Dedifferentiated amniotic fluid mesenchymal stem cell (primary cell): ENCODE data around the gene NAALADL2.
A peak's percentile ranks its signal among the peaks of the same experiment; 100 is the strongest.

ENCODE experiments used
- DNase-seq: peaks from one replicate; pipeline ENCODE4 v3.0.0-alpha.2; 2016; ENCODE audit errors: extremely low spot score

The NAALADL2 gene

GRCh38 chr3:175308097-175308496 lies 449.0 kb downstream of the NAALADL2 start:
- no peak for DNase-seq

DNA sequence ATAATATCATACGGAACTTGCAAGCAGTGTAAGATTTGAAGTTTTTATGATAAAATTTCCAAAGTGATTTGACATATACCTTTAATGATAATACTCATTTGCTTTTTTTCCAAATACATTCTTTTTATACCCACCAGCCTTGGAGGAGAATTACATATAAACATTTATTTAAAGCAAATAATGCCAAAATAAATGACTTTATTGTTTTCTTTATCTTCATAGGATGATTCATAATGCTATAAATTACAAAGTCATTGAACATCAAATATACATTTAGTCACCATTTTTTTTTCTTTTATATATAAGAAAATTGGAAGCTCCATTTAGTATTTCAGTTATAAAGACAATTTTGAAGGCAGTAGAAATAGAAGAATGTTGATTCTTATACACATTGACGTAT lies 450.9 kb downstream of the NAALADL2 start:
- no peak for DNase-seq

- no peak for DNase-seq
Measured at GRCh38 chr3:175311404-175311803, 452.3 kb downstream of the NAALADL2 start.

- DNase-seq, result no peak
Measured at GRCh38 chr3:175311946-175312345, 452.8 kb downstream of the NAALADL2 start.

DNA sequence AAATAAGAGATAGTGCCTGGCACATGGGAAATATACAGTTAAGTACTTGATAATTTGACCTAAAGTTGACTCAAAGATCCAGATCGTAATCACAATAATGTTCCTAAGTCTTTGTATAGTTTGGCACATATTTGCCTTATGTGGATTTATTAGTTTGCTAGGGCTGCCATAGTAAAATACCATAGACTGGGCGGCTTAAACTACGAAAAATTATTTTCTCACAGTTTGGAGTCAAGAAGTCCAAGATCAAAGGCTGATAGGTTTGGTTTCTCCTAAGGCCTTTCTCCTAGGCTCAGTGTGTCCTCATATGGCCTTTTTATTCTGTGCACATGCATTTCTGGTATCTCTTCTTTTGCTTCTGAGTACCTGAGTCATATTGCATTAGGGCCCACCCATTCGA lies 453.7 kb downstream of the NAALADL2 start:
- no peak for DNase-seq

- DNase-seq, result no peak
Measured at GRCh38 chr3:175316799-175317198, 457.7 kb downstream of the NAALADL2 start.

- no peak for DNase-seq
Measured at GRCh38 chr3:175325440-175325839, 466.3 kb downstream of the NAALADL2 start.

DNA sequence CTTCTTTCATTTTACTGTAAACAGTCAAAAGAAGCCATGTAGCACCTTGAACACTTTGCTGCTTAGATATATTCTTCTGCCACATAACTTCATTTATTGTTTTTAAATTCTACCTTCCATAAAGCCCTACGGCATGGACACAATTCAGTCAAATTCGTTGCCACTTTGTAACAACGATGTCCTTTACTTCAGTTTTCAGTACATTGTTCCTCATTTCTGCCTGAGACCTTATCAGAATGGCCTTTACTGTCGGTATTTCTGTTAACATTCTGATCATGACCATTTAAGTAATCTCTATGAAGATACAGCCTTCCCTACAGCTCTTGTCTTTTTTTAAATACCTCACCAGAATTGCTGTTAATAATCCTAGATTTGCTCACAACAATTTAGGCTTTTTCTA lies 466.9 kb downstream of the NAALADL2 start:
- DNase-seq, result no peak

DNA sequence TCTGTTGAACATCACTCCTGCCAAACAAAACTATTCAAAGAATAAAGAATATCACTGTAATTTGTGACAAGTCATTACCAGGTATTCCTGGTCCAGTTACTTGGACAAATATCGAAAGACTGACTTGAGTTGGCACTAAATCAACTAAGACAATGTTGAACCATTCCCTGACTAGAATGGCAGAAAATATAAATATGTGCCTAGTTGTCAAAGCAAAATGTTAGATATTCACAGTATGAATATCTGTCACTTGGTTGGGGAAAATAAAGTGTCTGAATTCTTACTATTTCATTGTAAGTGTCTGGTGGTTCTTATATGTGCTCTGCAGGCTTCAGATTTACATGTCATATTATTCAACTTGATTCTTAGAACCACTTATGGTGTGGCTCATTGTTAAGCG lies 470.2 kb downstream of the NAALADL2 start:
- DNase-seq, result no peak

DNA sequence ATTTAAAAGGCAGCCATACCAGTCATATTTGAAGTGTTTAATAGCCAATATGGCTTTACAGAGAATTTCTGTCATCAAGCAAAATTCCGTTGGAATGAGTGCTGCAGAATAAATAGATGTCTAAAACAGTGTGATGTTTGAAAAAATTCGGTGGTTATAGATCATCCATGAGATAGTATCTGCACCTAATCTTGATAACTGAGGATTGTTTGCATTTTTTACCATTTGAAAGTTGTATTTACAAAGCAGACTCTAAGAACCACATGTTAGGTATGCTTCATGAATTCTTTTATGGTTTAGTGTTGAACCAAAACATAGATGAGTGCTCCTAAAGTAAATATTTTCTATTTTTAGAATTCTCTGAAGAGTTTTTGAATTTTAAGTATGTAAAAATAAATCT lies 476.1 kb downstream of the NAALADL2 start:
- peak; percentile 49 for DNase-seq

GRCh38 chr3:175336406-175337133 lies 477.4 kb downstream of the NAALADL2 start:
- no peak for DNase-seq

DNA sequence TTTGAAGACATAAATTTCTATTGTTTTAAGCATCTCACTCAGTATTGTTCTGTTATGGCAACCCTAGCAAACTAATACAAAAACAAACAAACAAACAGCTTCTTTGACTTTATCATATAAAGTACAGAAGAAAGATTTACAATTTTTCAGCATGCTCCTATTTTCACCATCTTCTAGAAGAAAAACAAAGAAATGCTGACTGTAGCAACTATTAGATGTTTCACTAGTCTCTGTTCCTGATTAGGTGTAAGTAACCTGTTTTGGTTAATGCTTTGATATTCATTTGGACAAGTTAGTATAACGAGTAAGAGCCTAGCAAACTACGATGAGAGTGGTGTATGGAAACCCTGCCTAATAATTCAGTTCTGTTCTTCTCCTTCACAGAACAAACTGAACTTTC lies 478.5 kb downstream of the NAALADL2 start:
- DNase-seq, result no peak

DNA sequence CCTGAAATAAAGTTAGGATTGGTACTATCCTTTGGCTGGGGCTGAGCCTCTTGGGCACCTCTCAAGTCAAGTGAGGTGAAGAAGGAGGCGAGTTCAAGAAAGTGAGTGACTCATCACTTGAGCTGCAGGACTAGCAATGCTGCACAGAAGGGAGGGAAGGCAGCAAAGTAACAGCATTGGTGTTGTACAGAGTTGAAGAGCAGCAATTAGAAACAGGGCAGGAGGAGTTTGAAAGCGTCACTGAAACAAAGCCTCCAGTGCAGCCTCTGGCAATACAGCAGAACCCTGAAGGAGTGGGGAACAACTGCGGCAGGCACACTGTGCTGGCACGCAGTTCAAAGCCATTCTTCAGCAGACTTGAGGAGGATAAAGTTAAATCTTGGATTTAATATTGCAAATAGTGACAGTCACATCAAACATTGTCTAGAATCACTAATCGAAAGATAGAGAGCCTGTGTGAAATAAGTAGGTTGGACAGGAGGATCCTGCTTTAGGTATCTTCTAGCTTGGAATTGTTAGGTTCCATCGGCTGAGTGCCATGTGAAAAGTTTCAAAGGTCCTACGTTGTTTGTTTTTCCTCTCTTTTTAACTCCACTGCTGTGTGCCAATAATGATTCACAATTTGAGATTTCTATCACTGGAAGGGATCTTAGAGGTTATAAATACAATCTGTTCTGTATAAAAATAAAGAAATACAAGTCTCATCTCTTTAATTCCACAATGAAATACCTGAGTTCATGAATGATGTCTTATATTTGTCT lies 479.8 kb downstream of the NAALADL2 start:
- peak; percentile 71 for DNase-seq

GRCh38 chr3:175340338-175341015 lies 481.3 kb downstream of the NAALADL2 start:
- no peak for DNase-seq

DNA sequence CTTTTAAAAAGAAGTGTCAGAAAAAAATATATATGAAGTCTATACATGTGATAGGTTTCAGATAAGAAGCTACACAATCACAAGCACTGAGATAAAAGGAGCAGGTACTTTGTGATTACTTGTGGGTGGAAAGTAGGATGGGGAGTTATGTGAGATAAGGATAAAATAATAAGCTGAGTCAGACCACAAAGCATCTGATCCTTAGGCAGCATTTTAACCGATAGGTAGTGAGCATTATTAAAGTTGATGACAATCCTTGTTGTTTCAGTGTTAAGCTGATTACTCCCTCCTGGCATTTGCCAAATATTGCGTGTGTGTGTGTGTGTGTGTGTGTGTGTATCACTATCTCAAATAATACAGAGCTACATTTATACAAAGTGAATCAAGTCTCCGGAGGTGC lies 483.1 kb downstream of the NAALADL2 start:
- DNase-seq, result no peak

DNA sequence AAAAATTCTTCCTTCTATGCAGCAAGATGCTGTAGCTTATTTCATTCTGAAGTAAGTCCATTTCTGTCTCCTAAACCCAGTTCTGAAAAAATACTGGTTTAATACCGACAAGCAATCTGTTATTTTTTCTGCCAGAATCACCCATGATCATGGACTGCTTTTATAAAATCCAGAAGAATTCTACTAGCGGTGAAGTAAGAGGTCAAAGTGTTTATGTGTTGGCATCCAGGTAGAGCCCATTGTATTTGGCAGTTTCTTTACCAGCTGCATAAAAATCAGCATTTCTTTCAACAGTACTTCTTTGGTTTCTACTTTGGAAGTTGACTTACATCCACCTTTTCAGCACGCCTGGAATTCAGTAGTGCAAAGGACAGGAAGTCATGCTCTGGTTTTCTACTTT lies 484.8 kb downstream of the NAALADL2 start:
- DNase-seq, result no peak

- peak; percentile 86 for DNase-seq
Measured at GRCh38 chr3:175346573-175347356, 487.6 kb downstream of the NAALADL2 start.

DNA sequence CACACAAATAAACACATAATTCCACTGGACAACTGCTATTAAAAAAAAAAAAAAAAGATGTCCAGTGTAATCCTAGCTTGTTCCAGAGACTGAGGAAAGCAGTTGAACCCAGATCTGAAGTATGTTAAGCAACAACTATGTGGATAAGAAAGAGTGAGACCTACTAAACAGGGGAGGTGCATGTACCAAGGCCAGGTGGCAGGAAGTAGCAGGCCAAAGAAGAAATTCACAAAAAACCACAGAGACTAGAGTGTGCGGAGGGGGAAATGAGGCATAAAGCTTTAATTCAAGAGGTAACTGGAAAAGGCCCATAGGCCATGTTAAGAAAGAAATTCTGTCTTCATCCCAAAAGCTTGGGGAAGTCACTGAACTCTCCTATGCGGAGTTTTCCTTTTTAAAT lies 490.0 kb downstream of the NAALADL2 start:
- DNase-seq, result no peak

DNA sequence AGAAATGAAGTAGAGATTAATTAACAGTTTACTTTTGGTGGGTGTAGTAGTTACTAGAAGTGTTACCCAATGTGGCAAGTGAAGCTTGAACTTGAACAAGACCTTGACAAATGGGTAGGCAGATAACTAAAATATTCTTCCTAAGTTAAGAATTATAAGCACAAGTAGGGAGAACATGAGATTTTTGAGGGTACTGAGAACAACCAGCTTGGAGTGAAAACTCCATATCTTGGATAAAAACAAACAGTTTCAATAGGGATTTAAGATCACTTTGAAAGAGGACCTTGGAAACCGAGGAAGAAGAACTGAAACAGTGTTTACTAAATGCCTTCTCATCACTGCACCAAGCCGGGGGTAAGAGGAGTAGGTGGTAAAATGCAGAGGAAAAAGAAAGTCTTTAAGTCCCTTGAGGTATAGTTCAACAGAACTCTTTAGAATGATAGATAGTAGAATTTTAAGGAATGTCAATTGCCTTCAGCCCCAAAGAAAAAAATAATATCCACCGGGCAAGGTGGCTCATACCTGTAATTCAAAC lies 496.7 kb downstream of the NAALADL2 start:
- no peak for DNase-seq

DNA sequence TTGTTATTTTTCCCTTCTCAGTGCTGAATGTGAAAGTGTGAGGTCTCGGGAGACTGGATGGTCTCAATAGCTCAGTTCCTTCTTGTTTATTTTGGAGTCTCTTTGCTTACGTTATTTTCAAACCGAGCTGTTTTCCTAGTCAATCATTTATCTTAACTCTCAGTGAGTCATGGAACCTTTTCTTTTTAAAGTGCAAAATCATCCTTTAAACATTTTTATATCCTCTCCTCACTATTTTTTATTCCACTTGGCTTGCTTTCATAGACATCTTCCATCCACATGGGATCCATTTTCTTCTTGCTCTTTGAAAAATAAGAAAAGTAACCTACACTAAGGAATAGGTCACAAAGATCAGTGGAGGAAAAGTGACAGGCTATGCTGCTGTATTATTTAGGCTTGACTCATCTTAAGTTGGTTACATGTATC lies 497.8 kb downstream of the NAALADL2 start:
- no peak for DNase-seq

GRCh38 chr3:175357758-175358157 lies 498.6 kb downstream of the NAALADL2 start:
- no peak for DNase-seq

- no peak for DNase-seq
Measured at GRCh38 chr3:175358935-175359334, 499.8 kb downstream of the NAALADL2 start.
